ENCODE measurements around the gene CDH4.

CDH4 gene

DNA sequence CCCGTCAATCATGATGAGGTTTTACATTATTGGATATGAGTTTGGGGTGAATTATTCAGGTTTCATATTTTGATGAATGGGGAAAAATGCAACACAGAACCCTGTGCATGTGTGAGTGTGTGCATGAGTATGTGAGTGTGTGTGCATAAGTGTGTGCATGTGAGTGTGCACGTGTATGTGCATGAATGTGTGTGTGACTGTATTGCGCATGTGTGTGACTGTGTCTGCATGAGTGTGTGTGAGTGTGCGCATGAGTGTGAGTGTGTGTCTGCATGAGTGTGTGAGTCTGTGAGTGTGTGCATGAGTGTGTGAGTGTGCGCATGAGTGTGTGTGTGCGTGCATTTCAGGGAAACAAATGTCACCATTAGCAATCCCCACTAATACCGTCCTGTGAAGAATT is 18.5 kb upstream of the CDH4 start:
- Histone ChIP-seq H3K36me3 (ENCODE audit: control insufficient read depth, insufficient read depth, low read length) (no peaks in the 10 kb centered on the region), H3K9me3 (ENCODE audit: control insufficient read depth, insufficient read depth, low read length) (peaks cover 7% of the 10 kb centered on the region), H3K27me3 (ENCODE audit: control insufficient read depth, insufficient read depth, low read length) (peaks cover 19% of the 10 kb centered on the region), H3K4me1 (ENCODE audit: control insufficient read depth, insufficient read depth, low read length) (no peaks in the 10 kb centered on the region), H3K9ac (ENCODE audit: low read depth, low read length) (no peak overlapping the region), H3K4me3 (ENCODE audit: low read depth, low read length) (no peak overlapping the region)

DNA sequence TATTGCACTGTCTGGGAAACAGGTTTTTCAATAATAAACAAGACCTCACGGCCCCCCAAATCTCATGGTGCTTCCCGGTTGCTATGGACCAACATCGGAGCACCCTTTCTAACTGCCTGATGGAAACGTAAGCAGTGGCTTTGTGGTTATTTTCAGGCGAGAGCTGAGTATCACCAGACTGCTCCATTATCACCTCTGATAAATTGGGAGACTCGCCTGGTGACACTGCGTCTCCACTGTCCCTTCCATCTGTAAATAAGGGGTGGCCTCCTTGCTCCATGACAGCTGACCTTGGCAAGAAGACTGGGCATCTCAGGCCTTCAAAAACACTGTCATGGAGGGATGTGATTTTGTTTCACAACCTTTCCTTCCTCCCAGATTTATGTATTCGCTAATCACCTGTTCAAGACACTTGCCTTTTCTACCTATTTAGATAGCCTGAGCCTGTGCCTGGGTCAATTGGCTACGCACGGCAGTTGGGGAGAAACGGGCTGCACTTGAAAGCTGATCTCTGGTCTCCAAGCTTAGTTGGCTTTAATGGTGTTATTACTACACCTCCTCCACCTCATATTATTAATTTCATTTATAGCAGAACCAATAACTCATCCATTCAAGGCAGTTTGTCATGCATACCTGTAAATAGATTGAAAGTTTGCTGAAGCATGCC is 17.7 kb upstream of the CDH4 start:
- peaks cover 17% of the 10 kb centered on the region for H3K27me3 ChIP-seq (ENCODE audit: control insufficient read depth, insufficient read depth, low read length)

DNA sequence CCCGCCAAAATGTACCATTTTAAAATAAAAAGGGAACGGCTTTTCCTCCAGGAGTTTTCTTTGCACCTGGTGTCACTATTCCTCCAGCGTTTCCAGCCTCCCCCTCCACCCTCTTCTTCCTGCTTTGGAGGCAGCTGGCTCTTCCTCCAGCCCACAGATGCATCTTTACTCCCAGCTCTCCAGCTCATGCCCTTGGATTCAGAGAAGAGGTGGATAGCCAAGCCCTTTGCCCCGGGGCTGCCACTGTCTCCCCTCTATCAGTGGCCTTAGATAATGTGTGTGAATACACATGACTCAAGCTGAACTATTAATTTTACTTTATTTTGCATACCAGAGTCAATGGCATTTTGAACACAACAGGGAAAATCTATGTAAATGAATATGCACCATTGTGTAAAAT is 15.3 kb upstream of the CDH4 start:
- Histone ChIP-seq H3K4me3 (ENCODE audit: low read depth, low read length) (no peak overlapping the region), H3K9me3 (ENCODE audit: control insufficient read depth, insufficient read depth, low read length) (peaks cover 8% of the 10 kb centered on the region), H3K9ac (ENCODE audit: low read depth, low read length) (no peak overlapping the region), H3K27me3 (ENCODE audit: control insufficient read depth, insufficient read depth, low read length) (peaks cover 30% of the 10 kb centered on the region), H3K36me3 (ENCODE audit: control insufficient read depth, insufficient read depth, low read length) (no peaks in the 10 kb centered on the region), H3K4me1 (ENCODE audit: control insufficient read depth, insufficient read depth, low read length) (no peaks in the 10 kb centered on the region)

More for the DNA sequence above, 17.7 kb upstream of the CDH4 start:
- Histone ChIP-seq H3K9ac (ENCODE audit: low read depth, low read length) (no peak overlapping the region), H3K9me3 (ENCODE audit: control insufficient read depth, insufficient read depth, low read length) (peaks cover 7% of the 10 kb centered on the region), H3K4me1 (ENCODE audit: control insufficient read depth, insufficient read depth, low read length) (no peaks in the 10 kb centered on the region), H3K4me3 (ENCODE audit: low read depth, low read length) (no peak overlapping the region), H3K36me3 (ENCODE audit: control insufficient read depth, insufficient read depth, low read length) (no peaks in the 10 kb centered on the region)

DNA sequence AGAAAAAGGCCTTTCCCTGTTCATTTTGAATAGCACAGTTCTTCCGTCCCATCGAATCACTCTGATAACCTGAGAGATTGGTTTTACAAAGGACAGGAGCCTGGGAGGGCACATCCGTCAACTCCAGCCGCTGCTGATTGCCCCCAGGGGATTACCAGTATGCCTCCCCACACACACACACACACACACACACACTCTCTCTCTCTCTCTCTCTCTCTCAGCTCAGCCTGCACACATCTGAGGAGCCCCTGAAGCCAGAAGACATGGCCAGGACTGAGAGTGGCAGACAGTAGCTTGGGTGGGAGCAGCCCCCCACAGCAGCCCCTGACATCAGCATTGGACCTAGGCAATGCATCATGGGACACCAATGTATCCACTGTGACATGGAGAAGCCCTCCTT is 13.2 kb upstream of the CDH4 start:
- no peaks in the 10 kb centered on the region for H3K36me3 ChIP-seq (ENCODE audit: control insufficient read depth, insufficient read depth, low read length)
- no peaks in the 10 kb centered on the region for H3K4me1 ChIP-seq (ENCODE audit: control insufficient read depth, insufficient read depth, low read length)
- H3K27me3 ChIP-seq (ENCODE audit: control insufficient read depth, insufficient read depth, low read length) = peaks cover 29% of the 10 kb centered on the region
- H3K4me3 ChIP-seq (ENCODE audit: low read depth, low read length) = no peak overlapping the region
- H3K9me3 ChIP-seq (ENCODE audit: control insufficient read depth, insufficient read depth, low read length) = peaks cover 12% of the 10 kb centered on the region
- H3K9ac ChIP-seq (ENCODE audit: low read depth, low read length) = no peak overlapping the region

DNA sequence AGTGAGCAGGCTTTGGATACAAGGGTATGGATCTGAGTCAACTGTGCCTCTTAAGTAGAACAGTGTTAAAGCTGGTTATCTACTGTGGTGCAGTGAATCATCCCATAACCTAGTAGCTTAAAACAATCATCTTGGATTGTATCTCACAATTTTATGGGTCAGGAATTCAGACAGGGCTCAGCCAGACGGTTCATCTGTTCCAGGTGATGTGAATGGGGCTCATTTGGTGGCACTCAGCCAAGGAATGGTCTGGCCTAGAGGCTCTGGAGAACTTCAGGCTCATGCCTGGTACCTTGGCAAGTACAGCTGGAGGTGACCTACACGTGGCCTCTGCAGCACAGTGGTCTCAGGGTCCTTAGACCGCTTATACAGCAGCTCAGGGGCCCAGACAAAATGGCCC is 11.2 kb upstream of the CDH4 start:
- H3K9me3 ChIP-seq (ENCODE audit: control insufficient read depth, insufficient read depth, low read length) = peaks cover 12% of the 10 kb centered on the region
- H3K27me3 ChIP-seq (ENCODE audit: control insufficient read depth, insufficient read depth, low read length) = peaks cover 35% of the 10 kb centered on the region
- no peaks in the 10 kb centered on the region for H3K36me3 ChIP-seq (ENCODE audit: control insufficient read depth, insufficient read depth, low read length)
- H3K9ac ChIP-seq (ENCODE audit: low read depth, low read length) = no peak overlapping the region
- H3K4me1 ChIP-seq (ENCODE audit: control insufficient read depth, insufficient read depth, low read length) = no peaks in the 10 kb centered on the region
- no peak overlapping the region for H3K4me3 ChIP-seq (ENCODE audit: low read depth, low read length)

DNA sequence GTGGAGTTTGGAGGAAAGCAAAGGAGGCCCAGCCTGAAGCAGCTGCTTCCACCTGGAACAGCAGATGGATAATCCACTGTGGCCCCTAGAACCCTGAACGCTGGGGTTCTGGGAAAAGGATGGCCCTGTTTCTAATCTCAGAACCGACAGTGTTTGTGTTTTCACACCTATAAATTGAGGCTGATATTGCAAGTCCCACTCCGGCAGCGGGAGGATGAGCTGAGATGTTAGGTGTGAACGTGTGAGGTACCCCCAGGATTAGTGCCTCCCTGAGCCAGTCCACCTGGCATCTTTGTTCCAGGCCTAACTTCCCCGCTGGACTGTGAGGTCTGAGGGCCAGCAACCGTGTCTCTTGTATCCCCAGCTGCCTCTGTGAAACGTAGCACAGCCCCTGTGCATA is 7.8 kb upstream of the CDH4 start:
- Histone ChIP-seq H3K4me3 (ENCODE audit: low read depth, low read length) (no peak overlapping the region), H3K9me3 (ENCODE audit: control insufficient read depth, insufficient read depth, low read length) (peaks cover 12% of the 10 kb centered on the region), H3K27me3 (ENCODE audit: control insufficient read depth, insufficient read depth, low read length) (peaks cover 52% of the 10 kb centered on the region), H3K4me1 (ENCODE audit: control insufficient read depth, insufficient read depth, low read length) (no peaks in the 10 kb centered on the region), H3K36me3 (ENCODE audit: control insufficient read depth, insufficient read depth, low read length) (no peaks in the 10 kb centered on the region), H3K9ac (ENCODE audit: low read depth, low read length) (no peak overlapping the region)

DNA sequence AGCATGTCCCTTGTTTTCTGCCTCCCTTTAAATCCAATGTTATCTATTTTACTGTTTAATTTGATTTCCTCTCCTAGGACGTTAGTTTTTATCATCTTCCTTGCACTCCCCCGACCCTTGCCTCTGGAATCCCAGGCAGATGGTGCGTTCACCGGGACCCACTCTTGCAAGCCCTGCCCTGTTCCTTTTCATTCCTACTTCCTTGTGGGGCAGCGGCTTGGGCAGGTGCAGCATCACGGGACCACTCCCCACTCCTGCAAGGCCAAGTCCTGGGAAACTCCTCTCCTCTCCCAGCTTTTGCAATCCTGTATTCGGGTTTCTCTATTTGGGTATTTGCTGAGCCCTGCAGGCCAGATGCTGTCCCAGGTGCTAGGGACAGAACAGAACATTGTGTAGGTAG is 5.8 kb upstream of the CDH4 start:
- no peaks in the 10 kb centered on the region for H3K36me3 ChIP-seq (ENCODE audit: control insufficient read depth, insufficient read depth, low read length)
- H3K27me3 ChIP-seq (ENCODE audit: control insufficient read depth, insufficient read depth, low read length) = peaks cover 59% of the 10 kb centered on the region

DNA sequence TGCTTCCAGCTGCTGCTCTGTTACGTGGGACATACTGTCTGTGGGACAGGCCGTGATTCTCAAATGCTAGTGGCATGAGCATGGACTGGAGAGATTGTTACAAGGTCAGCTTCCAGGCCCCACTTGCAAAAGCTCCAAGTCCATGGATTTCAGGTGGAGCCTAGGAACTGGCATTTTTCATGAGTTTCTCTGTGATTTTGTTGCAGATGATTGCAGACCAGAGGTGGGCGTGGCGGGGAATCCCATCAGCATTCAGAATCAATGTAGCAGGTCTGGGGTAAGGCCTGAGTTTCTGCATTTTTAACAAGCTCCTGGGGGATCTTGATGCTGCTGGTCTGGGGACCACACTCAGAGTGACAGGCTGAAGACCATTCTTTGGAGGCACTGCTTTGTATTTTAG is 2.4 kb upstream of the CDH4 start:
- H3K9ac ChIP-seq (ENCODE audit: low read depth, low read length) = no peak overlapping the region
- H3K9me3 ChIP-seq (ENCODE audit: control insufficient read depth, insufficient read depth, low read length) = no peaks in the 10 kb centered on the region
- peaks cover 2% of the 10 kb centered on the region for H3K4me1 ChIP-seq (ENCODE audit: control insufficient read depth, insufficient read depth, low read length)
- peaks cover 61% of the 10 kb centered on the region for H3K27me3 ChIP-seq (ENCODE audit: control insufficient read depth, insufficient read depth, low read length)
- H3K4me3 ChIP-seq (ENCODE audit: low read depth, low read length) = no peak overlapping the region
- no peaks in the 10 kb centered on the region for H3K36me3 ChIP-seq (ENCODE audit: control insufficient read depth, insufficient read depth, low read length)

More for the DNA sequence above, 5.8 kb upstream of the CDH4 start:
- Histone ChIP-seq H3K4me3 (ENCODE audit: low read depth, low read length) (no peak overlapping the region), H3K4me1 (ENCODE audit: control insufficient read depth, insufficient read depth, low read length) (no peaks in the 10 kb centered on the region), H3K9me3 (ENCODE audit: control insufficient read depth, insufficient read depth, low read length) (peaks cover 10% of the 10 kb centered on the region), H3K9ac (ENCODE audit: low read depth, low read length) (no peak overlapping the region)

DNA sequence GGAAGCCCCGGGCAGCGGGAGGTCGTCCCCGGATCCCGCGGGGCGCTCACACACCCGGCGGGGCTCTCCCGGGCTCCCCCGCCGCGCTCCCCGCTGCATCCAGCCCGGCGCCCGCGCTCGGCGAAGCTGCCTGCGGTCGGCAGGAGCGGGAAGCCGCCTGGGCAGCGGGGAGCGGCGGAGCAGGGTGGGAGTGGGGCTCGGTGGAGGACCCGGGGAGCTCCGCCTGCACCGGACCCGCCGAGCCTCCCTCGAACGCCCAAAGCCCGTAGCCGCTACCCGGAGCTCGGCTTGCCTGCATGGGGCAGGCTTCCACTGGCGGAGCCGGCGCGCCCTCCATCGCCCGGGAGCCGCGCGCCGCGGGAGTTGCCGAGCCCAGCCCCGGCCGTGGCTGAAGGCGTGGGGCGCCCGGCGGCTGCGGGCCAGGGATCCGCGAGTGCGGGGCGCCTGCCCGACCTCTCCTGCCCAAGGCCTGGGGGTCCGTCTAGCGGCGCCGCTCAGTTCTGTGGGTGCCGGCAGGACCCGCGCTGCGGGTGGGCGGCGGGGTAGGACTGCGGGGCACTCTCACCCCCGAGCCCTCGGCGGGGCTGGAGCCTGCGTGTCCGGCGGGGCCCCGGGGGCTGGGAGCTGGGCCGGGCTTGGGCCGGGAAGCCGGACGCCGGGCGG is 671 bp downstream of the CDH4 start:
- H3K9me3 ChIP-seq (ENCODE audit: control insufficient read depth, insufficient read depth, low read length) = no peaks in the 10 kb centered on the region
- H3K4me3 ChIP-seq (ENCODE audit: low read depth, low read length) = peak overlapping the region; percentile 63
- no peaks in the 10 kb centered on the region for H3K36me3 ChIP-seq (ENCODE audit: control insufficient read depth, insufficient read depth, low read length)
- no peak overlapping the region for H3K9ac ChIP-seq (ENCODE audit: low read depth, low read length)
- peaks cover 6% of the 10 kb centered on the region for H3K4me1 ChIP-seq (ENCODE audit: control insufficient read depth, insufficient read depth, low read length)
- peaks cover 69% of the 10 kb centered on the region for H3K27me3 ChIP-seq (ENCODE audit: control insufficient read depth, insufficient read depth, low read length)

DNA sequence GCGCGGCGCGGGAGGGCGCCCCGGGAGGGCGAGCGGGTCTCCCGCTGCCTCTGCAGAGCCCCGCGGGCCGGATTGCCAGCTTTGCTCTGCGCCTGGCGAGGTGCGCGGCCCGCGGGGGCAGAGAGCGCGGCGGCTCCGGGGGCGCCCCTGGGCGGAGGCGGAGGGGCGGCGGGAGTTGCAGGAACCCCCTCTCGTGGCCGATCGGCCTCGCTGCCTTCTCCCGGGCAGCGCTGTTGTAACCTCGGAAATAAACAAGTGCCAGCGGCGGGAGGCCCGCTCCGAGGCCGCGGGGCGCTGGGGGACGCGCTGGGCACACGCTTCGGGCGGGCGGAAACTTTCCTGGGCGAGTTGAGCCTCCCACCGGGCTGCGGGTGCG is 1.2 kb downstream of the CDH4 start:
- Histone ChIP-seq H3K27me3 (ENCODE audit: control insufficient read depth, insufficient read depth, low read length) (peaks cover 65% of the 10 kb centered on the region), H3K9ac (ENCODE audit: low read depth, low read length) (no peak overlapping the region), H3K4me3 (ENCODE audit: low read depth, low read length) (peak overlapping the region; percentile 63), H3K36me3 (ENCODE audit: control insufficient read depth, insufficient read depth, low read length) (no peaks in the 10 kb centered on the region), H3K9me3 (ENCODE audit: control insufficient read depth, insufficient read depth, low read length) (no peaks in the 10 kb centered on the region), H3K4me1 (ENCODE audit: control insufficient read depth, insufficient read depth, low read length) (peaks cover 6% of the 10 kb centered on the region)

DNA sequence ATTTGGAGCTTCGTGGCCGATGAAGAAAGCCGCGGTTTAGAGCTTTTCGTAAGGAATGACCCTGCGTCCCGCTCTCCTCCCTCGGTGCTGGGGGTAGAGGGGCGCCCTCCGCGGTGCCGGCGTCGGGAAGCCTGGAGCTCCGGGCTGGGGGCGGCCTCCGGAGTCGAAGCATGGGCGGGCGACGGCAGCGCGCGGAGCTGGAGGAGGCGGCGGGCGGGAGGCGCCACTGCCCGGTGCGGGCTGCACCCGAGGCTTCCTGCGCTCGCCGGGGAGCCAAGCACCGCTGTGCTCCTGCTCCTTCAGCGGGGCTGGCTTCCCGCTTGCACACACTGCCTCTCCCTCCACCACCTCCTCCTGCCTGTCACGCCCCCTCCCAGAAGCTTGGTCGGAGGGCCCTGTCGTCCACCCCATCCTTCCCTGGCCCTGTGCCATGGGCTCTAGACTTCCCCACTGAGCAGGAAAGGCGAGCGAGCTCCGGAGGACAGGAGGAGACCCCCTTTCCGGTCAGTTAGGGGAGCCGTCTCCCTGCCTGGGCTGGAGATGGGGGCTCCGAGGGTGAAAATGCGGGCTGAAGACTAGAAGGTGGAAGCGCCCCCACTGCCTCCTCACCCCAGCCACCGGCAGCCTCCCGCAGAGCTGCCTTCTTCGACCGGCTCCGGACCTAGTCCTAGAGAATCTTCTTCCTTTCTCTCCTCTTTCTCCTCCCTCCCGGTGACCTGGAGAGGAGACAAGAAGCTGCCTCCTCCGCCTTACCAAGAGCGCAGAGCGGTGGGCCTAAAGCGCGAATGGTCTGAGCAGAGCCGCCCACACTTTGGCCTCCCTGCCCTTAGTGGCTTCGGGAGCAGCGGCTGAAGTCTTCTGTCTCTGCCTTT is 1.8 kb downstream of the CDH4 start:
- peak overlapping the region; percentile 63 for H3K4me3 ChIP-seq (ENCODE audit: low read depth, low read length)
- H3K9me3 ChIP-seq (ENCODE audit: control insufficient read depth, insufficient read depth, low read length) = no peaks in the 10 kb centered on the region
- H3K27me3 ChIP-seq (ENCODE audit: control insufficient read depth, insufficient read depth, low read length) = peaks cover 60% of the 10 kb centered on the region
- H3K36me3 ChIP-seq (ENCODE audit: control insufficient read depth, insufficient read depth, low read length) = no peaks in the 10 kb centered on the region
- H3K9ac ChIP-seq (ENCODE audit: low read depth, low read length) = no peak overlapping the region
- H3K4me1 ChIP-seq (ENCODE audit: control insufficient read depth, insufficient read depth, low read length) = peaks cover 6% of the 10 kb centered on the region
